NCI-H82 treated with DMSO at 0.1 percent for 48 hours (cell line): ENCODE measurements around the gene UBE2E2.
A peak's percentile ranks its signal among the peaks of the same experiment; 100 is the strongest.
"Not testable (repeated sequence)": the region's sequence is repeated elsewhere in the genome, so short reads cannot be mapped to it uniquely, and the experiment has no call there.

Experiments
- DNase-seq: peaks from one replicate; lab custom pipeline; 2025; ENCODE audit not compliant: unreplicated experiment; lab: John Stamatoyannopoulos, UW

The UBE2E2 gene

GRCh38 chr3:23320586-23321570 lies 117.8 kb downstream of the UBE2E2 start:
- DNase-seq, result peak; percentile 83

GRCh38 chr3:23324745-23325144 lies 121.6 kb downstream of the UBE2E2 start:
- DNase-seq, result no peak

GRCh38 chr3:23325466-23326065 lies 122.4 kb downstream of the UBE2E2 start:
- DNase-seq, result no peak

- DNase-seq, result no peak
Measured at GRCh38 chr3:23329471-23330105, 126.5 kb downstream of the UBE2E2 start.

- no peak for DNase-seq
Measured at GRCh38 chr3:23330568-23330967, 127.4 kb downstream of the UBE2E2 start.

- no peak for DNase-seq
Measured at GRCh38 chr3:23331141-23331935, 128.2 kb downstream of the UBE2E2 start.

- no peak for DNase-seq
Measured at GRCh38 chr3:23333633-23334032, 130.5 kb downstream of the UBE2E2 start.

GRCh38 chr3:23336853-23337252 lies 133.7 kb downstream of the UBE2E2 start:
- not testable (repeated sequence) for DNase-seq

- DNase-seq, result no peak
Measured at GRCh38 chr3:23341147-23341838, 138.2 kb downstream of the UBE2E2 start.

- DNase-seq, result no peak
Measured at GRCh38 chr3:23342343-23342742, 139.2 kb downstream of the UBE2E2 start.

- DNase-seq, result no peak
Measured at GRCh38 chr3:23343509-23343908, 140.4 kb downstream of the UBE2E2 start.

GRCh38 chr3:23344886-23345285 lies 141.8 kb downstream of the UBE2E2 start:
- no peak for DNase-seq

- DNase-seq, result not testable (repeated sequence)
Measured at GRCh38 chr3:23349444-23349843, 146.3 kb downstream of the UBE2E2 start.

- no peak for DNase-seq
Measured at GRCh38 chr3:23356169-23356568, 153.0 kb downstream of the UBE2E2 start.

- no peak for DNase-seq
Measured at GRCh38 chr3:23356923-23357322, 153.8 kb downstream of the UBE2E2 start.

GRCh38 chr3:23359116-23359515 lies 156.0 kb downstream of the UBE2E2 start:
- no peak for DNase-seq

- no peak for DNase-seq
Measured at GRCh38 chr3:23365066-23365465, 161.9 kb downstream of the UBE2E2 start.

GRCh38 chr3:23368731-23369130 lies 165.6 kb downstream of the UBE2E2 start:
- no peak for DNase-seq

GRCh38 chr3:23372285-23372684 lies 169.2 kb downstream of the UBE2E2 start:
- DNase-seq, result no peak

- no peak for DNase-seq
Measured at GRCh38 chr3:23376516-23377248, 173.6 kb downstream of the UBE2E2 start.
